ENCODE results near the gene FLVCR2. TPM values are rescaled to one million over a fixed set of nuclear protein-coding genes. Genes with fewer than 3 reads are reported as not detected.
"Not testable (repeated sequence)": the region's sequence is repeated elsewhere in the genome, so short reads cannot be mapped to it uniquely, and the experiment has no call there.

Gene FLVCR2
- polyA plus RNA-seq, 4 donors, result 2.7 to 8.3 (median 5.5) TPM

DNA sequence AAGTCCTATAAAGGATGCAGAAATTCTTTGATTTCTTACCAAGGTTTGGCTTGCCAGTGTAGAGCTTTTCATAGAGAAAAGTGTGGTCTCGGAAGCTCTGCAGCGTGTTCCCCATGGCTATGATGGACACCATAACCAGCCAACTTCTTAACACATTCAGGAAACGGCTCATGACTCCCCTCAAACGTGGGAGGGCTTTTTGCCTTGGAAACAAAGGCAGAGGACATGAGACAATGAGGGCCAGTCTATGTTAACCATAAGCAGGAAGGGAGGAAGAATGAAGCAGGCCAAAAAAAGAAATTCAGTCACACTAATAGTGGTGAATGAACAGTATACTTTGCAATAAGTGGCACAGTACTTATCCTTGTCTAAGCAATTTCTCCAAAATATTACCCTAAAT lies 78.9 kb downstream of the FLVCR2 start:
- DNase-seq (ENCODE audit: low read depth in 4 of 4, low spot score in 3 of 4), result no peak

DNA sequence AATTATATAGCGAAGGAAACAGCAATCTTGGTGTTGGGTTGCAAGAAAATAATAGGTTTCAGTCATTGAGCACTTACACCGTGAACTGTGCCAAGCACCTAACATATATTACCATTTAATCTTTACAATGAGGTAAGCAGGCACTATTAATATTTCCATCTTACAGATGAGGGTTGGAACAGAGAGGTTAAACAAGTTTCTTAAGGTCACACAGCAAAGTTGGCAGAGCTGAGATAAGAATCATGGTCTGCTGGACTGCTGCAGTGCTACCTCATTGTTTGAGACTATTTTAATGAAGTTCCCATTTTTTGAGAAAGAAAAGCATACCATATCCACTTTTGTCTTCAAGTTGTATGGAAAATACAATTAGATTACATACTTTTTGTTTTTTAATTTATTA lies 80.5 kb downstream of the FLVCR2 start:
- no peak for DNase-seq (ENCODE audit: low read depth in 4 of 4, low spot score in 3 of 4)

DNA sequence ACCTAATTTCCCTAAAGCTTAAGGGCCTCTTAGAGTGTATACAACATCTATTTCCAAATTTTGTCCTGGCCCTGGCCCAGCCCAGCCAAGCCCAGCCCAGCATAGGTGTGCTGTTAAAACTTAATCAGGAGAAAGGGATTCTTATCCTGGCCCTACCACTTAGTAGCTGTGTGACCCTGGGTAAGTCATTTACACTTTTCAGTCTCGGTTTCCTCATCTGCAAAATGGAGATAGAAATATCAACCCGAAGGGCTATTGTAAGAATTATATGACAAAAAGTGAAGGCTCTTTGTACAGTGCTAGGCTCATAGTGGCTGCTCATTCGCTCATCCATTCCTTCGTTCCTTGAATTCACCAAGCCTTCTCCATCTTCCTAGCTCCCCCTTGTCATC lies 81.8 kb downstream of the FLVCR2 start:
- DNase-seq (ENCODE audit: low read depth in 4 of 4, low spot score in 3 of 4), result no peak

DNA sequence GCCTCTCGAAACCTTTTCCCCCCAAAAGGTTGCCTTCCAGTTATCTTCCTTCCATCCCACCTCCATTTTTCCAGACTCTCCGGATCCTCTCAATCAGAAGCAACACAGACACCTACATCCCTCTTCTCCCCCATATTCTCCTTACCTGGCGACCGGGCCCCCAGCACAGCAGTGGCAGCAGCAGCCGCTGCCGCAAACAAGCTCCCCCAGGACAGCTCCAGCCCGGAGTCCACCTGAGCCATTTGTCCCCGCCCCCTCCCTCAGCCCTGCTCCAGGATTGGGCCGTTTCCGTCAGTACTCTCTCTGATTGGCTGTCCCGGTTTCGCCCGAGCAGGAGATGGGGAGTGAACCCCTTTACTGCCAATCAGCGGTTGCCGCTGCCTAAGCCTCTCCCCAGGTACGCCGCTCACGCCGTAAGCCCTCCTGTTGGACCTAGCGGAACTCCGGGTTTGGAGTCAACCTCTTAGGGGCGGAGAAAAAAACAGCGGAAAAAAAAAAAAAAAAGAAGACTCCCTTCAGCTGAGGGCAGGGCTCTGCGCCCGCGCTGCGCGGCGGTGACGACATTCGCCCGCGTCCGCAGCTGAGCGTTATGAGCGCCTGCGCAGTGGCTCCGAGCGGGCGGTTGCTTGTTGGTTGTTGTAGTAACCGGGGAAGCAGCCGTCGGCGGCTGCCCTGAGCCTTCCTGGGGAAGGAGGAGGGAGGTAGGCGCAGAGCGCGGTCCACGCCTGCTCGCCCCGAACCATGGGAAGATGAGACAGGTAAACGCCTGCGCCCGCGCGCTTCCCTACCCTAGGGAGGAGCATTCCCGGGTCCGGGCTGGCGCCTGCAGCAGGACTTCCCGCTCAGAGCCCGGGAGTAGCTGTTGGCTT lies 82.4 kb downstream of the FLVCR2 start, which contains the start of the genes ERG28 and TTLL5:
ERG28 (minus strand) TSS at position 247 of the 869 bp plus-strand sequence. CDS start 3,374 bp downstream, outside the sequence.
TTLL5 (plus strand) TSS at position 617 of the 869 bp plus-strand sequence. CDS start 1,904 bp downstream, outside the sequence.
- DNase-seq (ENCODE audit: low read depth in 4 of 4, low spot score in 3 of 4), result peak; percentile 89 to 94 (median 93)

DNA sequence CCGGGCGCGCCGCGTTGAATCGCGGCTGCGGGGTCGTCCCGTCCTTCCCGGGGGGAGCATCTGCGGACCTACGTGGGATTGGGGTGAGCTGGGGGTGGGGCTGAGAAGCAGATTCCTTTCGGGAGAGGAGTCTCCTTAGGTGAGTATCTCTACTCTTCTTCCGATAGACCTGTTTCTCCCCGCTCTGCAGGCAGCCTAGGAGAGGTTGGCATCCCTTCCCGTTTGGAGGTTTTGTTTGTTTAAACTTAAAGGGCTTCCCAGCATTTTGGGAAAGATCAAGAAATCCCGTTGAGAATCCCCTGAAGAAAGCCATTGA lies 83.0 kb downstream of the FLVCR2 start:
- DNase-seq (ENCODE audit: low read depth in 4 of 4, low spot score in 3 of 4), result no peak

DNA sequence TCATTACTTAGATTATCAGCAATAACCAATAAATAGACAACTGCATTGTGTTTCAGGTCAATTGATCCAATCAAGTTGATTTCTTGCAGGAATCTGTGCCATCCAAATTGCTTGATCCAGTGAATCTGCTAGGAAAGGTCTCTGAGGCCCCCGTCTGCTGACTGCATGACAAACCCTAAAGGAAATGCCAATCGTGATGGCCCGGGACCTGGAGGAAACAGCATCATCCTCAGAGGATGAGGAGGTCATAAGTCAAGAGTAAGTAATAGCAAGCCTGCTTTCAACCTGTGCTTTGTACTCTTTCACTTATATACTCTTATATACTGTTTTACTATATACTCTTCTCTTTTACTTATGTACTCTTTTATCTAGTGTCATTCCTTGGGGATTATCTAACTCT lies 84.5 kb downstream of the FLVCR2 start:
- no peak for DNase-seq (ENCODE audit: low read depth in 4 of 4, low spot score in 3 of 4)

DNA sequence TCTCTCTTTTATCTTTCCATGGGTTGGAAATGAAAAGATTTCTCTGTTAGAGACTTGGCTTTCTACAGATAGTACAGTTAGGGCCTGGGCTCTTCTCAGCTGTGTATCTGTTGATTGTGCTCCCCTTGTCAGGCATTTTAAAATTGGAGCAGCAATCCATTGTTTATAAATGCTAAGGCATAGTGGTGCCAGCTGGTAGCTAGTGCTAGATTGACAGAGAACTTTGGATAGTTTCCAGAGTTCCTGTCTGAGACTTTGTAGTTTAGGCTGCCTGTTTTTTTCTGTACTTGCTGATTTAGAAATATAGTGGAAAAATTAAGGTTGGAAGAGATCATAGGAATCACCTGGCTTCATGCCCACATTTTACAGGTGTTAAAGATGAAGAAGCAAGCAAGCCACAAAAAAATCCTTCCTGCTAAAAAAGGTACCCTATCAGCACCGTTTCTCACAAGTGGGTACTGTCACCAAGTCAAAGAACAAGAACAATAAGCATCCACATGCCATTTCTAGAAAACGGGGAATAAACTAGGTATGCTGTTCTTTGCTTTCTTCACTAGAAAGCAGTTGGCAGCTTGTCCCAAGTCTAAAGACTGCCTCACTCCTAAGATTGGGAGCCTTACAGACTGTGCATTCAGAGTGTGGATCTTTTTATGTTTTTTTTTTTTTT lies 88.8 kb downstream of the FLVCR2 start:
- no peak for DNase-seq (ENCODE audit: low read depth in 4 of 4, low spot score in 3 of 4)

DNA sequence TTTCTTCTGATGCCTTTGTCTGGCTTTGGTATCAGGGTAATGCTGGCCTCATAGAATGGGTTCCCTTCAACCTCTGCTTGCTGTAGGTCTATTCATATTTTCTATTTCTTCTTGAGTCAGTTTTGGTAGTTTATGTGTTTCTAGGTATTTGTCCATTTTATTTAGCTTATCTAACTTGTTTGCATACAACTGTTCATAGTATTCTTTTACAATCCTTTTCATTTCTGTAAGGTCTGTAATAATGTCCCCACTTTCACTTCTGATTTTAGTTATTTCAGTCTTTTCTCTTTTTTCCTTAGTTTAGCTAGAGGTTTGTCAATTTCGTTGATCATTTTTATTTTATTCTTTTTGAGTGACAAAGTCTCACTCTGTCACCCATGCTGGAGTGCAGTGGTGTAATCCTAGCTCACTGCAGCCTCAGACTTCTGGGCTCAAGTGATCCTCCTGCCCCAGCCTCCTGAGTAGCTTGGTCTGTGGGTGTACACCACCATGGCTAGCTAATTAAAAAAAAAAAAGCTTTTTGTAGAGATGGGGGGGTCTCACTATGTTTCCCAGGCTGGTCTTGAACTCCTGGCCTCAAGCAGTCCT lies 94.3 kb downstream of the FLVCR2 start:
- no peak for DNase-seq (ENCODE audit: low read depth in 4 of 4, low spot score in 3 of 4)

DNA sequence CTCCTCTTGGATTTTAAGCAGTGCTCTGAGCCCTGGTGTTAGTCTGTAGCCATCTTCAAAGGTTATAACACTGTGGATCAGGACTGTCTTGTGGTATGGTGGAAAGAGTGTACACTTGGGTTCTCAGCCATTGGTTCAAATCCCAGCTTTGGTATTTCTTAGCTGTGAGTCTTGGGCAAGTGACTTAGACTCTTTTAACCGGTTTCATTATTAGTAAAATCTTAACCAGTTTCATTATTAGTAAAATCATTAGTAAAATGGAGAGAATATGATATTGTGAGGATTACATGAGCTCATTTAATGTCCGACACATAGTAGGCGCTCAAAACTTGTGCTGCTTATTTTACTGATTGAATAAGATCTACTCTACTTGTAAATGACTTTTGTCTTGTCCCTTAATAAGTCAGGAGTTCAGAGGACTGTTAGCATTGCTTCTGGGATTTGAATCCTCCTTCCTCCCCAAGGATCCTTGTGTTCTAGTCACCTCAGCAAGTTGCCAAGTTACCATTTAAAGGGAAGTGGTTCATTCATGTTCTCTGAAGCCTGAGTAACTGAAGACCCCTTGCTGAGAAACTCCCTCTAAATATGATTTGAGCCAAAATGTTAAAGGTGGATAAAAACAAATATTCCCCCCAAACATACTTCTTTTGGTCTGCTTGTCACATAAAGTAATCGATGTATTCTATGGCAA lies 95.1 kb downstream of the FLVCR2 start:
- DNase-seq (ENCODE audit: low read depth in 4 of 4, low spot score in 3 of 4), result no peak

DNA sequence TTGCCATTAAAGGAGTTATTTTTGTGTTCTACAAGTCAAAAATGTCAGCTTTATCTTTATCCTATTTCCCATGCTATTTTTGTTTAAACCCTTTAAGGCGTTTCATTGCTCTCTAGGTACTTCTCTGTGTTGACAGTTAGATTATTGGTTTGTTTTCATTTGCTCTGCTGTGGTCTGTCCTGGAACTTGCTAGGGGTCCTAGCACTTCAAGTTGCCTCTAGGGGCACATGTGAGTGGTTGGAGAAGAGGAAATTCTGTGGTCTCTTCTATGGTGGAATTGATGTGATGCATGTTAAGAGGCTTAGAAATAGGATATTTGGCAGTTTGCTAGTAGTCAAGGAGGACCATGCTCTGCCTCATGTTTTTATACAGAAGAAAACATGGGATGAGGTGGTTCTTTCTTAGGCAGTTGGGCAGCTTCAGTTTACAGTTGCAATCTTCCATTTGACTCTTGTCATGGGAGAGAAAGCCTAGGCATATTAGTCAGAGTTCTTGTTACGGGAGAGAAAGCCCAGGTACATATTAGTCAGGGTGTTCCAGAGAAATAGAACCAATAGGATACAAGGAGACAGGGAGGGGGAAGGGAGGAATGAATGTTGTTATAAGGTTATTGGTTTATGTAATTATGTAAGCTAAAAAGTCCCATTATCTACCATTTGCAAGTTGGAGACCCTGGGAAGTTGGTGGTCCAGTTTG lies 97.0 kb downstream of the FLVCR2 start:
- DNase-seq (ENCODE audit: low read depth in 4 of 4, low spot score in 3 of 4), result no peak

DNA sequence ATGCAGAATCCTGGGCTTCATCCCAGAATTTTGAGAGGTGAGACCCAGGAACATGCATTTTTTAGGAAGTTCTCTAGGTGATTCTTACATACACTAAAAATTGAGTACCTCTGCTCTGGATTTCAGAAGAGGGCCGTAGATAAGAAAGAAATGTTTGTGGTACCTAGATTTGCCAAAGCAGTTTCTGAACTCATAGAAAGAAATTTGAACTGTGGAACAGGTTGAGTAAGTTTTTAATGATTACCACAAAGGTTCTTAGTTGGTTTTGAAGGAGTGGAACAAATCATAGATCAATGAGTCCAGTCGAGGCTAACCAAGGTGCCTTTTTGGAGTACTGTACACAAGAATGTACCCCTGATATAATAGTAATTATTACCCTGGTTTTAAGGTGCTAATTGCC lies 107.5 kb downstream of the FLVCR2 start:
- DNase-seq (ENCODE audit: low read depth in 4 of 4, low spot score in 3 of 4), result no peak

DNA sequence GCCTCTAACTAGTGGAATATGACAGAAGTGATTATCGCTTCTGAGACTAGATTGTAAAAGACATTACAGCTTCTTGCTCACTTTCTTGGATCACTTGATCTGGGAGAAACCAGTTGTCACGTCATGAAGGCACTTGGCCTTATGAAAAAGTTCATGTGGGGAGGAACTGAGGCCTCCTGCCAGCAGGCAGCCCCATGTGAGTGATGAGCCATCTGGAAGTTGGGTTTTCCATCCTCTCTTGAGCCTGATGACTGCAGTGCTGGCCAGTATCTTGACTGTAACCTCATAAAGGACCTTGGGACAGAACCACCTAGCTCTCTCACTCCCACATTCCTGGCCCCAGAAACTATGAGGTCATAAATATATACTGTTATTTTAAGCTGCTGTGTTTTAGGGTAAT lies 110.6 kb downstream of the FLVCR2 start:
- no peak for DNase-seq (ENCODE audit: low read depth in 4 of 4, low spot score in 3 of 4)

DNA sequence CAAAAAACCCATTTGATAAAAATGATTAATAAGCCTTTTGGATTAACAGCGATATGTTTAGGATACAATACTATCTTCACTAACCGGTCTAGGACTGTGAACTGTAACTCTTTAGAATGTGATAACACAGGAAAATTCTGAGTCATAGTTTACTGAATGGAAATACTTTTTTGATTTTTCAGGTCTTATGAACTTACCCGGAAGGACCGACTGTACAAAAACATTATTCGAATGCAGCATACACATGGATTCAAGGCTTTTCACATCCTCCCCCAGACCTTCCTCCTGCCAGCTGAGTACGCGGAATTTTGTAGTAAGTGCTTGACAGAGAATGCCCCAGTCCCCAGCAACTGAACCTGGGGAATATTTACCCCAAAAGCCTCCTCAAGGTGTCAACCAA lies 111.6 kb downstream of the FLVCR2 start:
- DNase-seq (ENCODE audit: low read depth in 4 of 4, low spot score in 3 of 4), result no peak

DNA sequence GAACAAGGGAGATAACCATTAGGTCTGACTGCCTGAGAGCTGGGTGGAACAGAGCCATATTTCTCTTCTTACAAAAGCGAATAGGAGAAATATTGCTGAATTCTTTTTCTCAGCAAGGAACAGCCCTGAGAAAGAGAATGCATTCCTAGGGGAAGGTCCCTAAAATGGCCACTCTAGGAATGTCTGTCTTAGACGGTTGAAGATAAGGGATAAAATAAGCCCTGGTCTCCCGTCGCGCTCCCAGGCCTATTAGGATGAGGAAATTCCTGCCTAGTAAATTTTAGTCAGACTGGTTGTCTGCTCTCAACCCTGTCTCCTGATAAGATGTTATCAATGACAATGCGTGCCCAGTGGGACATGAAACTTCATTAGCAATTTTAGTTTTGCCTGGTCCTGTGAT lies 116.6 kb downstream of the FLVCR2 start:
- DNase-seq (ENCODE audit: low read depth in 4 of 4, low spot score in 3 of 4), result not testable (repeated sequence)

DNA sequence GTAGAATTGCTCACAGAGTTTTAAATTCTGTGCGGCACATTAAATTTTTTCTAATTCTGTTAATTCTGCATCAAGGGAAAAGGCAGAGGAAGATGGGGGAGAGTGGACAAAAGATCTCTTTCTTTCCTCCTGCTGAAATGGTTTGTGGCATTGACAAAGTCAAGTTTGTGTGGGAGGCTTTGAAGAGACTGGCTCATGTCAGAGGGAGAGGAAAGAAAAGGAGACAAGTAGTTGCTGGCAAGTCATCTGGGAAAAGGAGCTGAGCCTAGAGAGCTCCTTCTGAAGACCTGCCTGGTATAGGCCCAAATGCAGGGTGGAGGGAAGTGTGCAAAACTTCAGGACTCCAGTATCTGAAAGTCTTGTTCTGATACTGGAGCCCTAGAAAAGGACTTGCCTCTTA lies 119.0 kb downstream of the FLVCR2 start:
- no peak for DNase-seq (ENCODE audit: low read depth in 4 of 4, low spot score in 3 of 4)

Other genes with a start within 250 kb of the FLVCR2 start
- 10 to 100 TPM; 21.1 to 84.5 (median 24.1) TPM for gene JDP2, start 150.6 kb upstream of the FLVCR2 start, polyA plus RNA-seq (ENCODE audit: insufficient read length in 4 of 4)
- 1 to 10 TPM in 2 of 4 donors, under 1 TPM in 2; 0.49 to 1.3 (median 0.98) TPM for gene BATF, start 56.2 kb upstream of the FLVCR2 start, polyA plus RNA-seq (ENCODE audit: insufficient read length in 4 of 4)
- gene ERG28, start 82.3 kb downstream of the FLVCR2 start, polyA plus RNA-seq (ENCODE audit: insufficient read length in 4 of 4), result 10 to 100 TPM; 34.1 to 39.3 (median 36.3) TPM
- gene TTLL5, start 82.6 kb downstream of the FLVCR2 start, polyA plus RNA-seq (ENCODE audit: insufficient read length in 4 of 4), result 10 to 100 TPM; 22.1 to 33.8 (median 28.9) TPM